ENCODE measurements around the gene ELOVL5. TPM values are rescaled to one million over a fixed set of nuclear protein-coding genes. Genes with fewer than 3 reads are reported as not detected.

ELOVL5 gene
- total RNA-seq, 4 donors from 2014 or later: 12.4 to 50.0 (median 33.2) TPM

DNA sequence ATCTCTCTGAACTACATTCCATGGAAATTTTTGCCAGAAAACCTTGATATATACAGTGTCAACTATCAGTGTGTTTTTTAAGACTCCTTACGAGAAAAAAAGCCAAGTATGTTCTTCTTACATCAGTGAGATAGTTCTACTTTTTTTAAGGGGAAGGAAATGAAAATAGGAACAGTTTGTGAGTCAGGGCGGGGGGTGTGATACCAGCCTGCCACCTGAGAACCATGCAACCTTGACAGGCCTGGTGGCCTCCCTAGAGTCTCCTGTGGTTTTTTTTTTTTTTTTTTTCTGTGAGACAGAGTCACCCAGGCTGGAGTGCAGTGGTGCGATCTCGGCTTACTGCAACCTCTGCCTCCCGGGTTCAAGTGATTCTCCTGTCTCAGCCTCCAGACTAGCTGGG, 103.8 kb downstream of the ELOVL5 start:
- DNase-seq: no peak
- WGBS, 2 donors: 53 to 84% methylated on average over 5 of the region's 5 CpGs

DNA sequence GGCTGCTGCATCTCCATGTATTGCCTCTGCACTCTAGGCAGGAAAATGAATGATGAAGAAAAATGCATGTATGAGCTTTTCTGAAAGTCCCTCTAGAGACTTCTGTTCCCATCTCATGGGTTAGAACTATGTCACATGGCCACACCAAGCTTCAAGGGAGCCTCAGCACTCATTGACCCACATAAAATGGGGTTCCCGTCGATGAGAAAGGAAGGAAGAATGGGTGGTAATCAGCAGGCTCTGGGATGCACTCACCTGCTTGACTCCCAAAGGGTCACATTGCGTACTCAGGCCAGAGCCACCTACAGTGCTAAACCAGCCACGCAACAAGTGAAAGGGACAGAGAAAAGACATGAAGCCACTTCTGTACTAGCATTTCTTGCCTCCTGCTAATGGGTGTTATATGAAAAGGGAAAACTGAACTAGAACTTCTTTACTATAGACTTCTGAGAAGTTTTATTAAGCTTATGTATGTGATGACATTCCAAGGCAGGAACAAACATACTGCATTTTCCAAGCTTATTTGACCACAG, 104.3 kb downstream of the ELOVL5 start:
- Histone ChIP-seq H3K9me3 (no peaks in the 10 kb centered on the region), H3K4me3 (no peak overlapping the region), H3K36me3 (no peaks in the 10 kb centered on the region), H3K27me3 (no peaks in the 10 kb centered on the region), H3K27ac (no peak overlapping the region), H3K4me1 (no peaks in the 10 kb centered on the region)
- 73 to 81% methylated on average over 4 of the region's 4 CpGs for WGBS, 2 donors
- DNase-seq: no peak
- intact Hi-C loops (cut with DNase I): no loop called here
- TF ChIP-seq, protein P1, sequence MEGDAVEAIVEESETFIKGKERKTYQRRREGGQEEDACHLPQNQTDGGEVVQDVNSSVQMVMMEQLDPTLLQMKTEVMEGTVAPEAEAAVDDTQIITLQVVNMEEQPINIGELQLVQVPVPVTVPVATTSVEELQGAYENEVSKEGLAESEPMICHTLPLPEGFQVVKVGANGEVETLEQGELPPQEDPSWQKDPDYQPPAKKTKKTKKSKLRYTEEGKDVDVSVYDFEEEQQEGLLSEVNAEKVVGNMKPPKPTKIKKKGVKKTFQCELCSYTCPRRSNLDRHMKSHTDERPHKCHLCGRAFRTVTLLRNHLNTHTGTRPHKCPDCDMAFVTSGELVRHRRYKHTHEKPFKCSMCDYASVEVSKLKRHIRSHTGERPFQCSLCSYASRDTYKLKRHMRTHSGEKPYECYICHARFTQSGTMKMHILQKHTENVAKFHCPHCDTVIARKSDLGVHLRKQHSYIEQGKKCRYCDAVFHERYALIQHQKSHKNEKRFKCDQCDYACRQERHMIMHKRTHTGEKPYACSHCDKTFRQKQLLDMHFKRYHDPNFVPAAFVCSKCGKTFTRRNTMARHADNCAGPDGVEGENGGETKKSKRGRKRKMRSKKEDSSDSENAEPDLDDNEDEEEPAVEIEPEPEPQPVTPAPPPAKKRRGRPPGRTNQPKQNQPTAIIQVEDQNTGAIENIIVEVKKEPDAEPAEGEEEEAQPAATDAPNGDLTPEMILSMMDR (IDR thresholded peaks at IDR 0.05): no peak
- no peak for TF ChIP-seq POLR2A (IDR thresholded peaks at IDR 0.05)

More for the DNA sequence above, 103.8 kb downstream of the ELOVL5 start:
- no peaks in the 10 kb centered on the region for H3K9me3 ChIP-seq
- no peak overlapping the region for H3K27ac ChIP-seq
- H3K36me3 ChIP-seq: no peaks in the 10 kb centered on the region
- no peaks in the 10 kb centered on the region for H3K27me3 ChIP-seq
- H3K4me3 ChIP-seq: no peak overlapping the region
- peaks cover 0 to under 1% (median 0%) of the 10 kb centered on the region in 3 donors for H3K4me1 ChIP-seq
- TF ChIP-seq, protein P1 (IDR thresholded peaks at IDR 0.05): no peak
- TF ChIP-seq POLR2A (IDR thresholded peaks at IDR 0.05): no peak
- intact Hi-C loops (cut with DNase I): no loop called here

DNA sequence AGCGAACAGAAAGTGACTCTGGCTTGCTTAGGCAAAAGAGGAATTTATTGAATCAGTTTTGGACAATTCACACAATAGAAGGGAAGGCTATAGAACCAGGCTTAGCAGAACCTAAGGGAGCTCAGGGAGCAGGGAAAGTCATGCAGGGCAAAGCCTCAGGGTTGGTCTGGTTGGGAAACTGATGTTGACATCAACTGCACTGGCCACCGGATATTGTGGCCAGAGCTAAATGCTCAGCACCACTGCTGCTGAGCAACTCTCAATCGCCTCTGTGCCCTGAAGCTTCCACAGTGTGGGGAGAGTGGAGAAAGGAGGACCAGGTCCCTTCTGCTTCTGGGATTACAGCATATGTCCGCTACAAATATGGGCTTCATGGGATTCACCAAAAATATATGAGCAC, 106.8 kb downstream of the ELOVL5 start:
- Histone ChIP-seq H3K27ac (no peak overlapping the region), H3K4me3 (no peak overlapping the region), H3K36me3 (no peaks in the 10 kb centered on the region), H3K27me3 (no peaks in the 10 kb centered on the region), H3K4me1 (no peaks in the 10 kb centered on the region), H3K9me3 (no peaks in the 10 kb centered on the region)
- DNase-seq: no peak
- intact Hi-C loops (cut with DNase I): no loop called here
- WGBS, 2 donors: 86% methylated on average over 3 to 4 of the region's 4 CpGs
- TF ChIP-seq, protein P1 (IDR thresholded peaks at IDR 0.05): no peak
- TF ChIP-seq POLR2A (IDR thresholded peaks at IDR 0.05): no peak

DNA sequence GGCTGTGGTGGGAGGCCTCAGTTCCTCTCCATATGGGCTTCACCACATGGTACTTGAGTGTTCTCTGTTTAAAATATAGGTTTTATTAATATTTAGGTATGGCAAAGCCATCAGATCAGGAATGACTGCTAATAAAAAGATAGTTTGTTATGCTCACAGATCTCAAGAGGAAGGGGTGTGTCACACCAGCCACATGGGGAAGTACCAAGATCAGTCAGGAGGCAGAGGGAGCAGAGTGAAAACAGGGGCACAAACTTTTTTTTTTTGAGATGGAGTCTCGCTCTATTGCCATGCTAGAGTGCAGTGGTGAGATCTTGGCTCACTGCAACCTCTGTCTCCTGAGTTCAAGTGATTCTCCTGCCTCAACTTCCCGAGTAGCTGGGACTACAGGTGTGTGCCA, 108.0 kb downstream of the ELOVL5 start:
- Histone ChIP-seq H3K4me3 (no peak overlapping the region), H3K4me1 (no peaks in the 10 kb centered on the region), H3K27me3 (no peaks in the 10 kb centered on the region), H3K36me3 (no peaks in the 10 kb centered on the region), H3K9me3 (no peaks in the 10 kb centered on the region), H3K27ac (no peak overlapping the region)
- 65 to 80% methylated on average over 2 of the region's 2 CpGs for WGBS, 2 donors
- TF ChIP-seq, protein P1 (IDR thresholded peaks at IDR 0.05): no peak
- no peak for DNase-seq
- intact Hi-C loops (cut with DNase I): no loop called here

GRCh38 chr6:53240139-53240538, 108.6 kb downstream of the ELOVL5 start:
- H3K27ac ChIP-seq: no peak overlapping the region
- intact Hi-C loops (cut with DNase I): no loop called here
- TF ChIP-seq, protein P1 (IDR thresholded peaks at IDR 0.05): no peak
- no peak for TF ChIP-seq POLR2A (IDR thresholded peaks at IDR 0.05)
- H3K9me3 ChIP-seq: no peaks in the 10 kb centered on the region
- DNase-seq: no peak
- 95 to 96% methylated on average over 2 to 3 of the region's 3 CpGs for WGBS, 2 donors
- H3K4me1 ChIP-seq: no peaks in the 10 kb centered on the region
- H3K36me3 ChIP-seq: no peaks in the 10 kb centered on the region
- no peaks in the 10 kb centered on the region for H3K27me3 ChIP-seq
- no peak overlapping the region for H3K4me3 ChIP-seq
